ENCODE measurements around the gene MLLT6.

MLLT6 gene

GRCh38 chr17:38741921-38742410, 36.9 kb downstream of the MLLT6 start:
- TF ChIP-seq, protein P1, sequence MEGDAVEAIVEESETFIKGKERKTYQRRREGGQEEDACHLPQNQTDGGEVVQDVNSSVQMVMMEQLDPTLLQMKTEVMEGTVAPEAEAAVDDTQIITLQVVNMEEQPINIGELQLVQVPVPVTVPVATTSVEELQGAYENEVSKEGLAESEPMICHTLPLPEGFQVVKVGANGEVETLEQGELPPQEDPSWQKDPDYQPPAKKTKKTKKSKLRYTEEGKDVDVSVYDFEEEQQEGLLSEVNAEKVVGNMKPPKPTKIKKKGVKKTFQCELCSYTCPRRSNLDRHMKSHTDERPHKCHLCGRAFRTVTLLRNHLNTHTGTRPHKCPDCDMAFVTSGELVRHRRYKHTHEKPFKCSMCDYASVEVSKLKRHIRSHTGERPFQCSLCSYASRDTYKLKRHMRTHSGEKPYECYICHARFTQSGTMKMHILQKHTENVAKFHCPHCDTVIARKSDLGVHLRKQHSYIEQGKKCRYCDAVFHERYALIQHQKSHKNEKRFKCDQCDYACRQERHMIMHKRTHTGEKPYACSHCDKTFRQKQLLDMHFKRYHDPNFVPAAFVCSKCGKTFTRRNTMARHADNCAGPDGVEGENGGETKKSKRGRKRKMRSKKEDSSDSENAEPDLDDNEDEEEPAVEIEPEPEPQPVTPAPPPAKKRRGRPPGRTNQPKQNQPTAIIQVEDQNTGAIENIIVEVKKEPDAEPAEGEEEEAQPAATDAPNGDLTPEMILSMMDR (IDR thresholded peaks at IDR 0.05): no peak
- TF ChIP-seq ZFX (IDR thresholded peaks at IDR 0.05; ENCODE audit: borderline replicate concordance): no peak
- peak overlapping the region; percentile 99 for H3K27ac ChIP-seq

- peak overlapping the region; percentile 99 for H3K27ac ChIP-seq
- no peak for TF ChIP-seq ZFX (IDR thresholded peaks at IDR 0.05; ENCODE audit: borderline replicate concordance)
- TF ChIP-seq, protein P1 (IDR thresholded peaks at IDR 0.05): no peak
Observed at GRCh38 chr17:38742411-38743308, 37.6 kb downstream of the MLLT6 start.

DNA sequence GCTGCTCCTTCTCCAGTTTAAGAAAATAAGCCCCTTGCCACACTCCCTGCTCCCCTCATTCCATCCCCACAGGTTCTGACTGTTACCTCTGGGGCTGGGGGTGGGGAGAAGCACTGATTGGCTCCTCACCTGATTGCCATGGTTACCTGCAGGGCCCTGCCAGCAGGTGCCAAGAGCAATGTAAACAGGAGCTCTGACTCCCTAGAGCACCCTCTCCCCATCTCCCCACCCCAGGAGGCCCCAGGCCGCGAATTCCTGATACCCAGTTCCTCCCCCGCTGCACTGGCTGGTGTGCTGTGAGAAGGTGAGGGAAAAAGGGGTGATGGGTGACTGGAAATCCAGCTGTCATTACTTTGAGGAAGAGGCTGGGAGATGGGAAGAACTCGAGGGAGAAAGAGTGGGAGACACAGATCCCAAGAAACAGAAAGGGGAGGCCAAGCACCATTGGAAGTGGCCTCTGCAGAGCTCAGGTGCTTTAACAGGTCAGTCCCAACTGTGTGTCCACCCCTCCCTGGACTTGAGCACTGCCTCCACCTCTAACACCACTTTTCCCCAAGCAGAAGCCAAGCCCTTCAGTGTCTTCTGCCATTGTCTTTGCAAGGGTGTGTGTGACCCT, 38.6 kb downstream of the MLLT6 start:
- peak overlapping the region; percentile 99 for H3K27ac ChIP-seq
- TF ChIP-seq, protein P1 (IDR thresholded peaks at IDR 0.05): no peak
- TF ChIP-seq ZFX (IDR thresholded peaks at IDR 0.05; ENCODE audit: borderline replicate concordance): no peak

GRCh38 chr17:38745545-38745944, 40.5 kb downstream of the MLLT6 start:
- H3K27ac ChIP-seq: peak overlapping the region; percentile 99
- TF ChIP-seq, protein P1 (IDR thresholded peaks at IDR 0.05): no peak
- no peak for TF ChIP-seq ZFX (IDR thresholded peaks at IDR 0.05; ENCODE audit: borderline replicate concordance)

DNA sequence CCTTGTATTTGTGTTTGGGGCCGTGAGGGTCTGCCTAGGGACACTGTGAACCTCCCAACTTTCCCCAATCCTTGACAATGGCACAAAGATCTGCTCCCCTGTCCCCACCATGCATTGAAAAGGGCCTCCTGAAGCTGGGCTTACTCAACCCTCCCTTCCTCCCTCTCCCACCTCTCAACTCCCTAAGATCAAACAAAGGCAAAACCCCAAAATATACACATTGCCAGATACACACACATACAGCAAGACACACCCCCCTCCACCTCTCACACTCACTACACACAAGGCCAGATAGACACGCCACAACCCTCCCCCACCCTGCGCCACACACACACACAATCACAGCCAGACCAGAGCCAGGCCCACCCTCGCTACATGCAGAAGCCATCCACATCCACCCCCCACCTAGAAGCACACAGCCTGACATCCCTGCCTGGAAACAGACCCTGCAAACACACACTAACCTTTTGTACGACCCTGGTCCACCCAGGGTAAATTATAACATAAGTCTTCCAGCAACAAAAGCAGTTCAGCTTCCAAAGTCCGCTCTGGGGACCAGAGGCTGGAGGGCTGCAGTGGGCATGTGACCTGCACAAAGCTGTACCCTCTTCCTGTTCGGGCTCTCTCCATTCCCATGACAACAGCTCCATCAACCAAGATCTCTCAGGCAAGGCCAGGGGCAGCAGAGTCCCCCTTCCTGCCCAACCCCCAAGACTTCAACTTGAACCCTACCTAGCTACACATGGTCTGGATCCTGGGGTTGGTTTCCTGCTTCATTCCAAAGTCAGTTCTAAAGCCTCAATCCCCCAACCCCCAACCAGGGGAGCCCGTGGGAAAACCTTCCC, 41.2 kb downstream of the MLLT6 start:
- peak overlapping the region; percentile 99 for H3K27ac ChIP-seq
- TF ChIP-seq ZFX (IDR thresholded peaks at IDR 0.05; ENCODE audit: borderline replicate concordance): no peak
- TF ChIP-seq, protein P1 (IDR thresholded peaks at IDR 0.05): no peak

- TF ChIP-seq, protein P1 (IDR thresholded peaks at IDR 0.05): no peak
- no peak for TF ChIP-seq ZFX (IDR thresholded peaks at IDR 0.05; ENCODE audit: borderline replicate concordance)
- peak overlapping the region; percentile 99 for H3K27ac ChIP-seq
Observed at GRCh38 chr17:38746849-38747462, 41.9 kb downstream of the MLLT6 start.

All from 22Rv1 (cell line).